Peyer's patch (tissue), 4 donors: ENCODE data around the gene LURAP1L. TPM values are rescaled to one million over a fixed set of nuclear protein-coding genes. Genes with fewer than 3 reads are reported as not detected.

Experiments
- DNase-seq, 3 donors: peaks; one replicate each; pipeline ENCODE4 v3.0.0-alpha.2; 2017 to 2019
- H3K27ac ChIP-seq, 4 donors: fragments of 200-600 bp; sonication (generic); one replicate each; pipeline ENCODE4 v1.5.1; 2016 to 2019
- H3K27me3 ChIP-seq, 2 donors: fragments of 200-600 bp; sonication (generic); one replicate each; pipeline ENCODE4 v1.5.1; 2019
- H3K36me3 ChIP-seq, 3 donors: fragments of 200-600 bp; sonication (generic); one replicate each; pipeline ENCODE4 v1.5.1; 2016 to 2019
- H3K4me1 ChIP-seq, 4 donors: fragments of 200-600 bp; sonication (generic); one replicate each; pipeline ENCODE4 v1.5.1; 2016 to 2019
- H3K4me3 ChIP-seq, 4 donors: fragments of 200-600 bp; sonication (generic); 1 replicate in 3 of 4; 2 replicates in 1 of 4; pipeline ENCODE4 v1.5.1; 2016 to 2019; ENCODE audit warnings: mild to moderate bottlenecking in 1 of 4
- H3K9me3 ChIP-seq, 4 donors: fragments of 200-600 bp; sonication (generic); one replicate each; pipeline ENCODE4 v1.5.1; 2016 to 2019; ENCODE audit warnings: mild to moderate bottlenecking in 1 of 4
- POLR2A ChIP-seq, 2 donors: fragments of 450-650 bp; IDR thresholded peaks; one replicate each; pipeline ENCODE4 v1.5.1; 2017; ENCODE audit warnings: antibody characterized with exemption in 2 of 2, mild to moderate bottlenecking in 2 of 2, moderate library complexity in 2 of 2
- total RNA-seq, 4 donors: library from RNA; depleted of rRNA; stranded (reverse); fragments of >200 nt; gene quantifications; one replicate each; pipeline ENCODE4 v1.1.0, GENCODE V29; 2016
- TF ChIP-seq, protein P1 (sequence below), 6 experiments: fragments of 450-650 bp in 4 of 6; fragments of 200-600 bp in 2 of 6; sonication (generic) in 1 of 6; IDR thresholded peaks; one replicate each; pipeline ENCODE4 v1.5.1; 2017 to 2019; ENCODE audit warnings: antibody characterized with exemption in 6 of 6, mild to moderate bottlenecking in 3 of 6, moderate library complexity in 1 of 6

The LURAP1L gene, protein sequence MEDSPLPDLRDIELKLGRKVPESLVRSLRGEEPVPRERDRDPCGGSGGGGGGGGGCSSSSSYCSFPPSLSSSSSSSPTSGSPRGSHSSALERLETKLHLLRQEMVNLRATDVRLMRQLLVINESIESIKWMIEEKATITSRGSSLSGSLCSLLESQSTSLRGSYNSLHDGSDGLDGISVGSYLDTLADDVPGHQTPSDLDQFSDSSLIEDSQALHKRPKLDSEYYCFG
- total RNA-seq = 10 to 100 TPM in 3 of 4 donors, 1 to 10 TPM in 1; 7.4 to 33.3 (median 14.3) TPM

DNA sequence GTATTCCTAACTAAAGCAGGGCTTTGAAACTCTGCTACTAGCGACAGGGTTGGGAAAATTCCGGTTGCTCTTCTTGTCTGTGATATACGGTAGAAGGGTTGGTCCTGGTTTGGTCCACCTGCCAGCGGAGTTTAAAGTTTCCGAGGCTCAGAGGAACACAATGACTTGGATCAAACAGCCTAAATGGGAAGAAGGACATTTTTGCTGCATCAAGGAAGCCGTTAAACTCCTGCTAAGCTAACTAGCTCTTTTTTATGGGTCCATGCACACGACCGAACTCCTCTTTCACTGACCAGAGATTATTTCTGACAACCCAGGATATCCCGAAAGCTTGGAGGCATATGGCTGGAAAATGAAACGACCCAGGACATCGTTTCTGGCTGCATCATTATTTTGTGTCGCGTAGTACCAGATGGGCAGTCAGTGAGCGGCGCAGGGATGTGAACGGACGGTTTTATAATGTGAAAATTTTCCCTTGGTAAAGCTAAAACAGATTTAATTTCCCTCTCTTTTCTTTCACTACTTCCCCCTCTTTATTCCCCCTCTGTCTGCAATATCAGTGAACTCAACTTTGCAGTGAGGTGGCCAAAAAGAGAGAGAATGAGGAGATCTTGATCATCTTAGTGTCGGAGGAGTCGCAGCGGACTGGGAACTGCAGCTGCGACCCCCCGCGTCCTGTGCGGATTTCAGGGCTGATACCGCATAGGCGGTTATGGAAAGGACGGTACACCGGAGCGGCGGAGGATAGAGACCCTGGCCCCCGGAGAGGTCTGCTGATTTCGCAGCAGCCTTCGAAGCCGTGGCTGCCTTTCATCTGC, at the start of gene LURAP1L:
Gene LURAP1L (plus strand): TSS at position 160 of the 818 bp plus-strand sequence. CDS start 696 bp downstream, outside the sequence.
- H3K27me3 ChIP-seq = no peaks in the 10 kb centered on the region
- peak within 1 kb of the TSS; percentile 36 to 82 (median 62) for H3K4me3 ChIP-seq
- peak; percentile 34 to 65 for TF ChIP-seq POLR2A (IDR thresholded peaks at IDR 0.05)
- TF ChIP-seq, protein P1, sequence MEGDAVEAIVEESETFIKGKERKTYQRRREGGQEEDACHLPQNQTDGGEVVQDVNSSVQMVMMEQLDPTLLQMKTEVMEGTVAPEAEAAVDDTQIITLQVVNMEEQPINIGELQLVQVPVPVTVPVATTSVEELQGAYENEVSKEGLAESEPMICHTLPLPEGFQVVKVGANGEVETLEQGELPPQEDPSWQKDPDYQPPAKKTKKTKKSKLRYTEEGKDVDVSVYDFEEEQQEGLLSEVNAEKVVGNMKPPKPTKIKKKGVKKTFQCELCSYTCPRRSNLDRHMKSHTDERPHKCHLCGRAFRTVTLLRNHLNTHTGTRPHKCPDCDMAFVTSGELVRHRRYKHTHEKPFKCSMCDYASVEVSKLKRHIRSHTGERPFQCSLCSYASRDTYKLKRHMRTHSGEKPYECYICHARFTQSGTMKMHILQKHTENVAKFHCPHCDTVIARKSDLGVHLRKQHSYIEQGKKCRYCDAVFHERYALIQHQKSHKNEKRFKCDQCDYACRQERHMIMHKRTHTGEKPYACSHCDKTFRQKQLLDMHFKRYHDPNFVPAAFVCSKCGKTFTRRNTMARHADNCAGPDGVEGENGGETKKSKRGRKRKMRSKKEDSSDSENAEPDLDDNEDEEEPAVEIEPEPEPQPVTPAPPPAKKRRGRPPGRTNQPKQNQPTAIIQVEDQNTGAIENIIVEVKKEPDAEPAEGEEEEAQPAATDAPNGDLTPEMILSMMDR (IDR thresholded peaks at IDR 0.05) = peak in 2 of 6 experiments; percentile 5 to 28
- no peaks in the 10 kb centered on the region for H3K36me3 ChIP-seq
- no peaks in the 10 kb centered on the region for H3K4me1 ChIP-seq
- DNase-seq = peak in 1 of 3 donors; percentile 73
- H3K9me3 ChIP-seq = no peaks in the 10 kb centered on the region
- peak within 1 kb of the TSS; percentile 67 to 97 (median 86) for H3K27ac ChIP-seq

DNA sequence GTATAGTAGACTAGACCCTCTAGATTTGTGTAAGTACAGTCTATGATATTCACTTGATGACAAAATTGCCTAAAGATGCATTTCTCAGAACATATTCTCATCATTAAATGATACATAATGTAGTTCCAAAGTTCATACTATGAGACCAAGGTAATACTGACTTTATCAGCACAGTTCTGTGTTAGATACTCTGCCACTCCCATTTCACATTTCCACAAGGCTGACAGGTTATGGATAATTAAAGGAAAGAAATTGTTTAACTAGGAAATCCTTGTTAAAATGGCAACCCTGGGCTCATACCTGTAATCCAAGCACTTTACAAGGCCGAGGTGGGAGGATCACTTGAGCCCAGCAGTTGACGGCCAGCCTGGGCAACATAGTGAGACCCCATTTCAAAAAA, 48.0 kb upstream of the LURAP1L start:
- Histone ChIP-seq H3K9me3 (no peaks in the 10 kb centered on the region), H3K27me3 (no peaks in the 10 kb centered on the region), H3K27ac (no peak overlapping the region), H3K36me3 (no peaks in the 10 kb centered on the region), H3K4me3 (no peak overlapping the region), H3K4me1 (no peaks in the 10 kb centered on the region)
- no peak for DNase-seq
- no peak for TF ChIP-seq POLR2A (IDR thresholded peaks at IDR 0.05)
- TF ChIP-seq, protein P1 (IDR thresholded peaks at IDR 0.05) = no peak

DNA sequence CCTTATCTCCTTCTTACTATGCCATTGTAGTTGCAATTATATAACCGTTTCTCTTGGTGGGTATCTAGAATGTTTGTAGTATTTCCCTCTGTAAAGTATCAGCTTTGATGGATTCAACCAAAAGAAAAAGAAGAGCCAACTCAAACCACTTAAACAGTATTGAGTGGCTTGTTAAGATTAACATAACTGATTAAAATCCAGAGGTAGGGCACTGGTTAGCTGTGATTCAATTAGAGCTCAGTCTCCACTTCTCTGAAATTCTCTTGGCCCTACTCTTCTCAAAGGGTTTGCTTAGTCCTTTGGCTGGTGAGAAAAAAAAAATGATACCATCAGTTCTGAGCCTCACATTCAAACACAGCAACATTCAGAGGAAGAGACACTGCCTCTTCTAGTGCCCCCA, 44.6 kb upstream of the LURAP1L start:
- no peak for TF ChIP-seq POLR2A (IDR thresholded peaks at IDR 0.05)
- TF ChIP-seq, protein P1 (IDR thresholded peaks at IDR 0.05) = no peak
- H3K9me3 ChIP-seq = no peaks in the 10 kb centered on the region
- no peaks in the 10 kb centered on the region for H3K36me3 ChIP-seq
- no peak for DNase-seq
- no peaks in the 10 kb centered on the region for H3K4me1 ChIP-seq
- H3K27me3 ChIP-seq = no peaks in the 10 kb centered on the region
- no peak overlapping the region for H3K27ac ChIP-seq
- H3K4me3 ChIP-seq = no peak overlapping the region

DNA sequence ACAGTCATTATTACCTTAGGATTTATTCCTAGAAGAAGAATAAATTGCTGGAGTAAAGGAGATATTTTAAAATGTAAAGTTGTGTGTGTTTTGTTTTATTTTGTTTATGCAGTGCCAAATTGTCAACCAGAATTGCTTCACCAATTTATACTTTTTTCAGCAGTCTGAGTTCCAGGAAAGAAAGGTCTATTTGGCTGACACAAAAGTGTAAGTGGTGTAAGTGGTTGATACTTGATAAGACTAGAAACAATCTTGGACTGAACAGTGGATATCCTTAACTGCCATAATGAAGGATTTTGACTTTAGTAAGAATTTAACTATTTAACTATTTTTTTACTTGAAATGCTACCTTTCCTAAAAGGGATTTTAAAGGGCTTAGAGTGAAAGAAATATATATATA, 43.9 kb upstream of the LURAP1L start:
- no peaks in the 10 kb centered on the region for H3K36me3 ChIP-seq
- no peak overlapping the region for H3K4me3 ChIP-seq
- H3K4me1 ChIP-seq = no peaks in the 10 kb centered on the region
- no peak for TF ChIP-seq POLR2A (IDR thresholded peaks at IDR 0.05)
- TF ChIP-seq, protein P1 (IDR thresholded peaks at IDR 0.05) = no peak
- DNase-seq = no peak
- H3K27ac ChIP-seq = no peak overlapping the region
- H3K9me3 ChIP-seq = no peaks in the 10 kb centered on the region
- no peaks in the 10 kb centered on the region for H3K27me3 ChIP-seq

DNA sequence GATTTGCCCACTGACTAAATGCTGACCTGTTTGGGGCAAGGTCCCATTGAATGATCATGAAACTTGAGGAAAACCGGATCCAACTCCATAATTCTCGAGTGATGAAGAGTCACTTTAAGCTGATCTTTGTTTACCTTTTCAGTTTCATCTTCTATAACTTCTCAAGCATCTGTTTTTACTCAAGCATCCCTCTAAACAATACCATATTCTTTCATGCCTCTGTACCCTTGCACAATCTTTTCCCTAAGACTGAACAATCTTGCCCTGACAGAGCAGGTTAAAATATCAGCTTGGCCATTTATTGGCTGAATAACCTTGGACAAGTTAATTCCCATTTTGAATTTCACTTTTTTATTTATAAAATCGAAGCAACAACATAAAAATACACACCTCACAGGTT, 41.8 kb upstream of the LURAP1L start:
- Histone ChIP-seq H3K27ac (no peak overlapping the region), H3K4me3 (no peak overlapping the region), H3K9me3 (no peaks in the 10 kb centered on the region), H3K36me3 (no peaks in the 10 kb centered on the region), H3K27me3 (no peaks in the 10 kb centered on the region), H3K4me1 (no peaks in the 10 kb centered on the region)
- TF ChIP-seq, protein P1 (IDR thresholded peaks at IDR 0.05) = no peak
- no peak for TF ChIP-seq POLR2A (IDR thresholded peaks at IDR 0.05)
- no peak for DNase-seq
